ENCODE data around the gene FXYD6. TPM values are rescaled to one million over a fixed set of nuclear protein-coding genes. Genes with fewer than 3 reads are reported as not detected.

Gene FXYD6
- total RNA-seq, 1 experiment from 2014 or later: 12.2 TPM

- Histone ChIP-seq H3K4me1 (ENCODE audit: insufficient read depth, low read length, poor library complexity, severe bottlenecking) (no peaks in the 10 kb centered on the region), H3K27ac (ENCODE audit: low read depth, low read length, poor library complexity, severe bottlenecking) (no peak overlapping the region), H3K27me3 (replicated peaks; ENCODE audit: insufficient read depth, low read depth, low read length, poor library complexity) (no peaks in the 10 kb centered on the region), H3K9me3 (ENCODE audit: low read depth, low read length, poor library complexity, severe bottlenecking) (no peaks in the 10 kb centered on the region), H3K4me3 (ENCODE audit: low read depth, low read length, poor library complexity, severe bottlenecking) (no peak overlapping the region), H3K36me3 (ENCODE audit: insufficient read depth, low read length, poor library complexity, severe bottlenecking) (no peaks in the 10 kb centered on the region)
- BruUV-seq (replicated peaks): no TSS peak
- no peak for TF ChIP-seq CTCF (conservative IDR thresholded peaks at IDR 0.05; ENCODE audit: low read depth, low read length)
- no peak for TF ChIP-seq EZH2 (IDR thresholded peaks at IDR 0.05; ENCODE audit: borderline replicate concordance, low read depth, low read length, poor library complexity, severe bottlenecking)
- ChIA-PET POLR2A (ENCODE audit: low non-redundant PET) (no interaction called here), CTCF (no interaction called here)
- no peak for DNase-seq (ENCODE audit: low spot score)
- intact Hi-C loops (cut with micrococcal nuclease; ENCODE audit: unreplicated experiment): no loop called here
These were observed 40.5 kb upstream of the FXYD6 start for GRCh38 chr11:117916956-117917355.

GRCh38 chr11:117915672-117916235, 39.3 kb upstream of the FXYD6 start:
- POLR2A ChIA-PET (ENCODE audit: low non-redundant PET): no interaction called here
- no peak for DNase-seq (ENCODE audit: low spot score)
- intact Hi-C loops (cut with micrococcal nuclease; ENCODE audit: unreplicated experiment): no loop called here
- H3K36me3 ChIP-seq (ENCODE audit: insufficient read depth, low read length, poor library complexity, severe bottlenecking): no peaks in the 10 kb centered on the region
- H3K4me1 ChIP-seq (ENCODE audit: insufficient read depth, low read length, poor library complexity, severe bottlenecking): no peaks in the 10 kb centered on the region
- H3K9me3 ChIP-seq (ENCODE audit: low read depth, low read length, poor library complexity, severe bottlenecking): no peaks in the 10 kb centered on the region
- no peak overlapping the region for H3K27ac ChIP-seq (ENCODE audit: low read depth, low read length, poor library complexity, severe bottlenecking)
- no peak for TF ChIP-seq CTCF (conservative IDR thresholded peaks at IDR 0.05; ENCODE audit: low read depth, low read length)
- TF ChIP-seq EZH2 (IDR thresholded peaks at IDR 0.05; ENCODE audit: borderline replicate concordance, low read depth, low read length, poor library complexity, severe bottlenecking): no peak
- CTCF ChIA-PET: no interaction called here
- BruUV-seq (replicated peaks): no TSS peak
- no peak overlapping the region for H3K4me3 ChIP-seq (ENCODE audit: low read depth, low read length, poor library complexity, severe bottlenecking)
- H3K27me3 ChIP-seq (replicated peaks; ENCODE audit: insufficient read depth, low read depth, low read length, poor library complexity): no peaks in the 10 kb centered on the region

GRCh38 chr11:117914991-117915618, 38.6 kb upstream of the FXYD6 start:
- H3K27ac ChIP-seq (ENCODE audit: low read depth, low read length, poor library complexity, severe bottlenecking): no peak overlapping the region
- H3K36me3 ChIP-seq (ENCODE audit: insufficient read depth, low read length, poor library complexity, severe bottlenecking): no peaks in the 10 kb centered on the region
- CTCF ChIA-PET: no interaction called here
- POLR2A ChIA-PET (ENCODE audit: low non-redundant PET): no interaction called here
- BruUV-seq (replicated peaks): no TSS peak
- H3K4me1 ChIP-seq (ENCODE audit: insufficient read depth, low read length, poor library complexity, severe bottlenecking): no peaks in the 10 kb centered on the region
- no peaks in the 10 kb centered on the region for H3K27me3 ChIP-seq (replicated peaks; ENCODE audit: insufficient read depth, low read depth, low read length, poor library complexity)
- H3K4me3 ChIP-seq (ENCODE audit: low read depth, low read length, poor library complexity, severe bottlenecking): no peak overlapping the region
- no peak for DNase-seq (ENCODE audit: low spot score)
- no peaks in the 10 kb centered on the region for H3K9me3 ChIP-seq (ENCODE audit: low read depth, low read length, poor library complexity, severe bottlenecking)
- TF ChIP-seq CTCF (conservative IDR thresholded peaks at IDR 0.05; ENCODE audit: low read depth, low read length) (no peak), EZH2 (IDR thresholded peaks at IDR 0.05; ENCODE audit: borderline replicate concordance, low read depth, low read length, poor library complexity, severe bottlenecking) (no peak)
- intact Hi-C loops (cut with micrococcal nuclease; ENCODE audit: unreplicated experiment): no loop called here

Measured in A673 (cell line).